SK-N-SH (cell line): ENCODE results near the gene PRR16.

Experiments
- GABPA ChIP-seq: IDR thresholded peaks from 2 replicates; pipeline ENCODE4 v1.4.0; 2012; ENCODE audit warnings: low read depth, mild to moderate bottlenecking
- JUND ChIP-seq: IDR thresholded peaks from 2 replicates; pipeline ENCODE4 v1.4.0; 2012
- MAX ChIP-seq: IDR thresholded peaks from 2 replicates; pipeline ENCODE4 v1.4.0; 2012; ENCODE audit warnings: low read depth
- POLR2AphosphoS5 ChIP-seq: IDR thresholded peaks from 2 replicates; pipeline ENCODE4 v1.6.1; 2012; ENCODE audit warnings: low read depth, low read length
- RFX5 ChIP-seq: IDR thresholded peaks from 2 replicates; pipeline ENCODE4 v1.6.1; 2012; ENCODE audit warnings: mild to moderate bottlenecking, improper control_type of control experiment, low read length
- SIN3A ChIP-seq: IDR thresholded peaks from 2 replicates; pipeline ENCODE4 v1.6.1; 2012; ENCODE audit warnings: low read depth, mild to moderate bottlenecking, low read length, moderate library complexity, borderline replicate concordance
- SMC3 ChIP-seq: IDR thresholded peaks from 2 replicates; pipeline ENCODE4 v1.6.1; 2012; ENCODE audit warnings: low read depth, low read length, improper control_type of control experiment
- YY1 ChIP-seq: IDR thresholded peaks from 2 replicates; pipeline ENCODE4 v1.4.0; 2012; ENCODE audit warnings: low read depth, mild to moderate bottlenecking
- TF ChIP-seq, protein P1 (sequence below): fragments of 200-600 bp; sonication (generic); IDR thresholded peaks from 2 replicates; pipeline ENCODE4 v1.6.1; 2017; ENCODE audit warnings: antibody characterized with exemption, mild to moderate bottlenecking, moderate library complexity
- TF ChIP-seq, protein P2 (sequence below): IDR thresholded peaks from 2 replicates; pipeline ENCODE4 v1.6.1; 2012; ENCODE audit warnings: mild to moderate bottlenecking, low read depth, low read length, moderate library complexity

DNA sequence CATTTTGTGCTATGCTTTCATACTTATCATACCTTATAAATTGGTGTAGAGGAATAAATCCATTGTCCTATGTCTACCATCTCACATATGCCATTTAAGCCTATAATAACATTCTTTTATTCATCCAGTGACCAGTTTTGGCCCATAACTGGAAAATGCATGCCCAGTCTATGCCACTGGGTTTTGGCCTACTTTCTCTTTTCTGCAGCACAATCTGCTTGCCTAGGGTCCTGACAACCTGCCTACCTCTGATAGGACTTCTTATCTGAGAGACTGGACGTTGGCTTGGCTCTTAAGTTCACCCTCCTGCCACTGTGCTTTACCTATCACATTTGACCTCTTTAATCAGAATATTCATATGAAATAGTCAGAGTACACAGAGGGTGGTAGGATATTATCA, 103.0 kb downstream of the PRR16 start:
- TF ChIP-seq JUND: no peak
- TF ChIP-seq, protein P1, sequence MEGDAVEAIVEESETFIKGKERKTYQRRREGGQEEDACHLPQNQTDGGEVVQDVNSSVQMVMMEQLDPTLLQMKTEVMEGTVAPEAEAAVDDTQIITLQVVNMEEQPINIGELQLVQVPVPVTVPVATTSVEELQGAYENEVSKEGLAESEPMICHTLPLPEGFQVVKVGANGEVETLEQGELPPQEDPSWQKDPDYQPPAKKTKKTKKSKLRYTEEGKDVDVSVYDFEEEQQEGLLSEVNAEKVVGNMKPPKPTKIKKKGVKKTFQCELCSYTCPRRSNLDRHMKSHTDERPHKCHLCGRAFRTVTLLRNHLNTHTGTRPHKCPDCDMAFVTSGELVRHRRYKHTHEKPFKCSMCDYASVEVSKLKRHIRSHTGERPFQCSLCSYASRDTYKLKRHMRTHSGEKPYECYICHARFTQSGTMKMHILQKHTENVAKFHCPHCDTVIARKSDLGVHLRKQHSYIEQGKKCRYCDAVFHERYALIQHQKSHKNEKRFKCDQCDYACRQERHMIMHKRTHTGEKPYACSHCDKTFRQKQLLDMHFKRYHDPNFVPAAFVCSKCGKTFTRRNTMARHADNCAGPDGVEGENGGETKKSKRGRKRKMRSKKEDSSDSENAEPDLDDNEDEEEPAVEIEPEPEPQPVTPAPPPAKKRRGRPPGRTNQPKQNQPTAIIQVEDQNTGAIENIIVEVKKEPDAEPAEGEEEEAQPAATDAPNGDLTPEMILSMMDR: no peak
- no peak for TF ChIP-seq SIN3A
- TF ChIP-seq, protein P2, sequence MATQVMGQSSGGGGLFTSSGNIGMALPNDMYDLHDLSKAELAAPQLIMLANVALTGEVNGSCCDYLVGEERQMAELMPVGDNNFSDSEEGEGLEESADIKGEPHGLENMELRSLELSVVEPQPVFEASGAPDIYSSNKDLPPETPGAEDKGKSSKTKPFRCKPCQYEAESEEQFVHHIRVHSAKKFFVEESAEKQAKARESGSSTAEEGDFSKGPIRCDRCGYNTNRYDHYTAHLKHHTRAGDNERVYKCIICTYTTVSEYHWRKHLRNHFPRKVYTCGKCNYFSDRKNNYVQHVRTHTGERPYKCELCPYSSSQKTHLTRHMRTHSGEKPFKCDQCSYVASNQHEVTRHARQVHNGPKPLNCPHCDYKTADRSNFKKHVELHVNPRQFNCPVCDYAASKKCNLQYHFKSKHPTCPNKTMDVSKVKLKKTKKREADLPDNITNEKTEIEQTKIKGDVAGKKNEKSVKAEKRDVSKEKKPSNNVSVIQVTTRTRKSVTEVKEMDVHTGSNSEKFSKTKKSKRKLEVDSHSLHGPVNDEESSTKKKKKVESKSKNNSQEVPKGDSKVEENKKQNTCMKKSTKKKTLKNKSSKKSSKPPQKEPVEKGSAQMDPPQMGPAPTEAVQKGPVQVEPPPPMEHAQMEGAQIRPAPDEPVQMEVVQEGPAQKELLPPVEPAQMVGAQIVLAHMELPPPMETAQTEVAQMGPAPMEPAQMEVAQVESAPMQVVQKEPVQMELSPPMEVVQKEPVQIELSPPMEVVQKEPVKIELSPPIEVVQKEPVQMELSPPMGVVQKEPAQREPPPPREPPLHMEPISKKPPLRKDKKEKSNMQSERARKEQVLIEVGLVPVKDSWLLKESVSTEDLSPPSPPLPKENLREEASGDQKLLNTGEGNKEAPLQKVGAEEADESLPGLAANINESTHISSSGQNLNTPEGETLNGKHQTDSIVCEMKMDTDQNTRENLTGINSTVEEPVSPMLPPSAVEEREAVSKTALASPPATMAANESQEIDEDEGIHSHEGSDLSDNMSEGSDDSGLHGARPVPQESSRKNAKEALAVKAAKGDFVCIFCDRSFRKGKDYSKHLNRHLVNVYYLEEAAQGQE: no peak
- TF ChIP-seq YY1: no peak
- no peak for TF ChIP-seq GABPA
- TF ChIP-seq POLR2AphosphoS5: no peak
- no peak for TF ChIP-seq MAX
- TF ChIP-seq SMC3: no peak
- no peak for TF ChIP-seq RFX5
